ENCODE results near the gene YY1.
"Not testable (repeated sequence)": the region's sequence is repeated elsewhere in the genome, so short reads cannot be mapped to it uniquely, and the experiment has no call there.

Gene YY1

GRCh38 chr14:100207588-100207987 is 31.4 kb upstream of the YY1 start:
- not testable (repeated sequence) for H3K4me3 Mint-ChIP-seq; H3K27ac Mint-ChIP-seq; H3K27me3 Mint-ChIP-seq; H3K9me3 Mint-ChIP-seq; DNase-seq; H3K4me1 Mint-ChIP-seq (ENCODE audit: low read depth); H3K36me3 Mint-ChIP-seq (ENCODE audit: low read depth)

GRCh38 chr14:100208136-100208535 is 30.8 kb upstream of the YY1 start:
- not testable (repeated sequence) for H3K27me3 Mint-ChIP-seq

GRCh38 chr14:100211366-100211765 is 27.6 kb upstream of the YY1 start:
- H3K4me3 Mint-ChIP-seq: no peak overlapping the region
- DNase-seq: no peak
- no peaks in the 10 kb centered on the region for H3K9me3 Mint-ChIP-seq
- H3K36me3 Mint-ChIP-seq (ENCODE audit: low read depth): peaks cover 4% of the 10 kb centered on the region
- peaks cover 28% of the 10 kb centered on the region for H3K4me1 Mint-ChIP-seq (ENCODE audit: low read depth)
- H3K27ac Mint-ChIP-seq: no peak overlapping the region
- no peaks in the 10 kb centered on the region for H3K27me3 Mint-ChIP-seq

More at GRCh38 chr14:100208136-100208535, 30.8 kb upstream of the YY1 start:
- not testable (repeated sequence) for H3K27ac Mint-ChIP-seq; H3K4me3 Mint-ChIP-seq; H3K36me3 Mint-ChIP-seq (ENCODE audit: low read depth); H3K9me3 Mint-ChIP-seq; DNase-seq
- peaks cover 13% of the 10 kb centered on the region for H3K4me1 Mint-ChIP-seq (ENCODE audit: low read depth)

GRCh38 chr14:100211893-100212292 is 27.1 kb upstream of the YY1 start:
- Mint-ChIP-seq H3K4me1 (ENCODE audit: low read depth) (peaks cover 28% of the 10 kb centered on the region), H3K27me3 (no peaks in the 10 kb centered on the region), H3K36me3 (ENCODE audit: low read depth) (peaks cover 4% of the 10 kb centered on the region)

GRCh38 chr14:100212476-100213333 is 26.2 kb upstream of the YY1 start:
- Mint-ChIP-seq H3K36me3 (ENCODE audit: low read depth) (peaks cover 4% of the 10 kb centered on the region), H3K9me3 (no peaks in the 10 kb centered on the region), H3K4me1 (ENCODE audit: low read depth) (peaks cover 28% of the 10 kb centered on the region), H3K27me3 (no peaks in the 10 kb centered on the region), H3K4me3 (peak overlapping the region; percentile 84), H3K27ac (peak overlapping the region; percentile 93)
- peak; percentile 40 for DNase-seq

More at GRCh38 chr14:100211893-100212292, 27.1 kb upstream of the YY1 start:
- DNase-seq: no peak
- Mint-ChIP-seq H3K9me3 (no peaks in the 10 kb centered on the region), H3K4me3 (no peak overlapping the region), H3K27ac (peak overlapping the region; percentile 93)

GRCh38 chr14:100213587-100213955 is 25.4 kb upstream of the YY1 start:
- H3K4me1 Mint-ChIP-seq (ENCODE audit: low read depth): peaks cover 28% of the 10 kb centered on the region

GRCh38 chr14:100213956-100214769 is 24.8 kb upstream of the YY1 start:
- Mint-ChIP-seq H3K27ac (peak overlapping the region; percentile 93), H3K36me3 (ENCODE audit: low read depth) (peaks cover 4% of the 10 kb centered on the region), H3K9me3 (no peaks in the 10 kb centered on the region), H3K4me3 (peak overlapping the region; percentile 84), H3K4me1 (ENCODE audit: low read depth) (peaks cover 28% of the 10 kb centered on the region), H3K27me3 (no peaks in the 10 kb centered on the region)
- peak; percentile 95 for DNase-seq

More at GRCh38 chr14:100213587-100213955, 25.4 kb upstream of the YY1 start:
- H3K4me3 Mint-ChIP-seq: peak overlapping the region; percentile 84
- no peak for DNase-seq
- H3K9me3 Mint-ChIP-seq: no peaks in the 10 kb centered on the region
- H3K27me3 Mint-ChIP-seq: no peaks in the 10 kb centered on the region
- H3K36me3 Mint-ChIP-seq (ENCODE audit: low read depth): peaks cover 4% of the 10 kb centered on the region
- H3K27ac Mint-ChIP-seq: peak overlapping the region; percentile 93

GRCh38 chr14:100214770-100215083 is 24.2 kb upstream of the YY1 start:
- H3K36me3 Mint-ChIP-seq (ENCODE audit: low read depth): peaks cover 4% of the 10 kb centered on the region
- no peak for DNase-seq
- peaks cover 29% of the 10 kb centered on the region for H3K4me1 Mint-ChIP-seq (ENCODE audit: low read depth)
- H3K27ac Mint-ChIP-seq: peak overlapping the region; percentile 93
- H3K4me3 Mint-ChIP-seq: peak overlapping the region; percentile 84
- no peaks in the 10 kb centered on the region for H3K27me3 Mint-ChIP-seq
- no peaks in the 10 kb centered on the region for H3K9me3 Mint-ChIP-seq

GRCh38 chr14:100215330-100215885 is 23.5 kb upstream of the YY1 start:
- H3K27ac Mint-ChIP-seq: peak overlapping the region; percentile 93
- H3K27me3 Mint-ChIP-seq: no peaks in the 10 kb centered on the region
- H3K4me1 Mint-ChIP-seq (ENCODE audit: low read depth): peaks cover 29% of the 10 kb centered on the region
- no peaks in the 10 kb centered on the region for H3K9me3 Mint-ChIP-seq
- peaks cover 4% of the 10 kb centered on the region for H3K36me3 Mint-ChIP-seq (ENCODE audit: low read depth)
- H3K4me3 Mint-ChIP-seq: peak overlapping the region; percentile 18
- no peak for DNase-seq

GRCh38 chr14:100219126-100219785 is 19.7 kb upstream of the YY1 start:
- Mint-ChIP-seq H3K27ac (peak overlapping the region; percentile 32), H3K9me3 (no peaks in the 10 kb centered on the region), H3K36me3 (ENCODE audit: low read depth) (no peaks in the 10 kb centered on the region), H3K4me1 (ENCODE audit: low read depth) (peaks cover 12% of the 10 kb centered on the region), H3K27me3 (no peaks in the 10 kb centered on the region), H3K4me3 (no peak overlapping the region)
- no peak for DNase-seq

GRCh38 chr14:100221533-100222223 is 17.3 kb upstream of the YY1 start:
- Mint-ChIP-seq H3K9me3 (no peaks in the 10 kb centered on the region), H3K27me3 (no peaks in the 10 kb centered on the region), H3K4me1 (ENCODE audit: low read depth) (peaks cover 6% of the 10 kb centered on the region), H3K4me3 (no peak overlapping the region), H3K36me3 (ENCODE audit: low read depth) (no peaks in the 10 kb centered on the region), H3K27ac (no peak overlapping the region)
- DNase-seq: peak; percentile 75

GRCh38 chr14:100222224-100223093 is 16.5 kb upstream of the YY1 start:
- Mint-ChIP-seq H3K27me3 (no peaks in the 10 kb centered on the region), H3K27ac (no peak overlapping the region), H3K9me3 (no peaks in the 10 kb centered on the region), H3K4me1 (ENCODE audit: low read depth) (peaks cover 6% of the 10 kb centered on the region), H3K36me3 (ENCODE audit: low read depth) (no peaks in the 10 kb centered on the region), H3K4me3 (no peak overlapping the region)
- DNase-seq: no peak
